Vagina (tissue), 2 donors: ENCODE measurements around the gene FSTL5.

ENCODE experiments used
- CTCF ChIP-seq, 3 experiments: fragments of 450-650 bp in 2 of 3; fragments of 200-600 bp in 1 of 3; sonication (generic) in 1 of 3; IDR thresholded peaks; one replicate each; pipeline ENCODE4 v1.5.1; 2017 to 2019; ENCODE audit warnings: antibody characterized with exemption in 3 of 3, mild to moderate bottlenecking in 2 of 3, moderate library complexity in 2 of 3
- POLR2AphosphoS5 ChIP-seq, 2 donors: sonication (generic); formaldehyde crosslinking; IDR thresholded peaks; one replicate each; pipeline ENCODE4 v1.9.0; 2017; ENCODE audit warnings: antibody characterized with exemption in 2 of 2, mild to moderate bottlenecking in 2 of 2, low read depth in 1 of 2; ENCODE audit not compliant: insufficient read depth in 1 of 2

GRCh38 chr4:161658676-161659075, 505.1 kb downstream of the FSTL5 start:
- TF ChIP-seq CTCF (IDR thresholded peaks at IDR 0.05) (no peak), POLR2AphosphoS5 (IDR thresholded peaks at IDR 0.05; ENCODE audit: insufficient read depth in 1 of 2, low read depth in 1 of 2) (no peak)
